Progenitor cell of endocrine pancreas (in vitro differentiated cells): ENCODE data around the gene SEC22A. TPM values are rescaled to one million over a fixed set of nuclear protein-coding genes. Genes with fewer than 3 reads are reported as not detected.

Experiments used
- DNase-seq: peaks from one replicate; pipeline ENCODE4 v3.0.0; 2021; ENCODE audit warnings: low spot score; ENCODE audit not compliant: unreplicated experiment
- H3K27ac Mint-ChIP-seq: 2 replicates; pipeline ENCODE4 v1.8.0; 2021; ENCODE audit warnings: mild to moderate bottlenecking, moderate library complexity, mixed read lengths
- H3K27me3 Mint-ChIP-seq: 2 replicates; pipeline ENCODE4 v1.8.0; 2021; ENCODE audit warnings: mixed read lengths
- H3K36me3 Mint-ChIP-seq: 2 replicates; pipeline ENCODE4 v1.8.0; 2022; ENCODE audit warnings: mixed read lengths; ENCODE audit not compliant: insufficient read depth
- H3K4me1 Mint-ChIP-seq: 2 replicates; pipeline ENCODE4 v1.8.0; 2021; ENCODE audit warnings: low read depth, mixed read lengths
- H3K4me3 Mint-ChIP-seq: 2 replicates; pipeline ENCODE4 v1.8.0; 2021; ENCODE audit warnings: low read depth, mild to moderate bottlenecking, moderate library complexity, mixed read lengths
- H3K9me3 Mint-ChIP-seq: 2 replicates; pipeline ENCODE4 v1.8.0; 2021; ENCODE audit warnings: low read depth, mixed read lengths
- CTCF ChIP-seq: fragments of 200-600 bp; sonication (generic); IDR thresholded peaks from one replicate; pipeline ENCODE4 v1.5.0; 2021; ENCODE audit warnings: antibody characterized with exemption, mild to moderate bottlenecking; ENCODE audit not compliant: unreplicated experiment
- total RNA-seq: library from RNA; stranded (reverse); gene quantifications from 2 replicates; pipeline ENCODE4 v1.2.1, GENCODE V29; 2021

Gene SEC22A
- total RNA-seq, 1 donor from 2014 or later: 14.0 TPM

GRCh38 chr3:123155471-123156011, 46.2 kb upstream of the SEC22A start:
- no peak for TF ChIP-seq CTCF
- Mint-ChIP-seq H3K27me3 (no peaks in the 10 kb centered on the region), H3K27ac (no peak overlapping the region), H3K4me1 (peaks cover 19% of the 10 kb centered on the region), H3K36me3 (peaks cover 5% of the 10 kb centered on the region), H3K9me3 (no peaks in the 10 kb centered on the region), H3K4me3 (no peak overlapping the region)
- DNase-seq: no peak

- H3K4me3 Mint-ChIP-seq: no peak overlapping the region
- H3K9me3 Mint-ChIP-seq: no peaks in the 10 kb centered on the region
- peaks cover 19% of the 10 kb centered on the region for H3K4me1 Mint-ChIP-seq
- H3K36me3 Mint-ChIP-seq: peaks cover 10% of the 10 kb centered on the region
- DNase-seq: no peak
- no peaks in the 10 kb centered on the region for H3K27me3 Mint-ChIP-seq
- peak overlapping the region; percentile 53 for H3K27ac Mint-ChIP-seq
- no peak for TF ChIP-seq CTCF
Observed at GRCh38 chr3:123156276-123156995, 45.3 kb upstream of the SEC22A start.

- H3K27me3 Mint-ChIP-seq: no peaks in the 10 kb centered on the region
- TF ChIP-seq CTCF: no peak
- DNase-seq: no peak
- H3K36me3 Mint-ChIP-seq: peaks cover 10% of the 10 kb centered on the region
- H3K27ac Mint-ChIP-seq: peak overlapping the region; percentile 53
- no peaks in the 10 kb centered on the region for H3K9me3 Mint-ChIP-seq
- H3K4me1 Mint-ChIP-seq: peaks cover 19% of the 10 kb centered on the region
- peak overlapping the region; percentile 7 for H3K4me3 Mint-ChIP-seq
Observed at GRCh38 chr3:123157209-123157597, 44.5 kb upstream of the SEC22A start.

- peaks cover 19% of the 10 kb centered on the region for H3K4me1 Mint-ChIP-seq
- TF ChIP-seq CTCF: no peak
- no peaks in the 10 kb centered on the region for H3K27me3 Mint-ChIP-seq
- peaks cover 8% of the 10 kb centered on the region for H3K36me3 Mint-ChIP-seq
- peak overlapping the region; percentile 53 for H3K27ac Mint-ChIP-seq
- no peak for DNase-seq
- H3K4me3 Mint-ChIP-seq: peak overlapping the region; percentile 7
- no peaks in the 10 kb centered on the region for H3K9me3 Mint-ChIP-seq
Observed at GRCh38 chr3:123157598-123158287, 44.0 kb upstream of the SEC22A start.

GRCh38 chr3:123158330-123158729, 43.4 kb upstream of the SEC22A start:
- H3K36me3 Mint-ChIP-seq: peaks cover 9% of the 10 kb centered on the region
- DNase-seq: no peak
- H3K27me3 Mint-ChIP-seq: no peaks in the 10 kb centered on the region

More at GRCh38 chr3:123158330-123158729, 43.4 kb upstream of the SEC22A start:
- peak overlapping the region; percentile 13 for H3K27ac Mint-ChIP-seq
- H3K9me3 Mint-ChIP-seq: no peaks in the 10 kb centered on the region
- H3K4me1 Mint-ChIP-seq: peaks cover 19% of the 10 kb centered on the region
- TF ChIP-seq CTCF: no peak
- no peak overlapping the region for H3K4me3 Mint-ChIP-seq
